ENCODE measurements around the gene ULBP1. TPM values are rescaled to one million over a fixed set of nuclear protein-coding genes. Genes with fewer than 3 reads are reported as not detected.
A peak's percentile ranks its signal among the peaks of the same experiment; 100 is the strongest.
"Not testable (repeated sequence)": the region's sequence is repeated elsewhere in the genome, so short reads cannot be mapped to it uniquely, and the experiment has no call there.

The ULBP1 gene
- total RNA-seq, 1 donor from 2014 or later, result not detected

DNA sequence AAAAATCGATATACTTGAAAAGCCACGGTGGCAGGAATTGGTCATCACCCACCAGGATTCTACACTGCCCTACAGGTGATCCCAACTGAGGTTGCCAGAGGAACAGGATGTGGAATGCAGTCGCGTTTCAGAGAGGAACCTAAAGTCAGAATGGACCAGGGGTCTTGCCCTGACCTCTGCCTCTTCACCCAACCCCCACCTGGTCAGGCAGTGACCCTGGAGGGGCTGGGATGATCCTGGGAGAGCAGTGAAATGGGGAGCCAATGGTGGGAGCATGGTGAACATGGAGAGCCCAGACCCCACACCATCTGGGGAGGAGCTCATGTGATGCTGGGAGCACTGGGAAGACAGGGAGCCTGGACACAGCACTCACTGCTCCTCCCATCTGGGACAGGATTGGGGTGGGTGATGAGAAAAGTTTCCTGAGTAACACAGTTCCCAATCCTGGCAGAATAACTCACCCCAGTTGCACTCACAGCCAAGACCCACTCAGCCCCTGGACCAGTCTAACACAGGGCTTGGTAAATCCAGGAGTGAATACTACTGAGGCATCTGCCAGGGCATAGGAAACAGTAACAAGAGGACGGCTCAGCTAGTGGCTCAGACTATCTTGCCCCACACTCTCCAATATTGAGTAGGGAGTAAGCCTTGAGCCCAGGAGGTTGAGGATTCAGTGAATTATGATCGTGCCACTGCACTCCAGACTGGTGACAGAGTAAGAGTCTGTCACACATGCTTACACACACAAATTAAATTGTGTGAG is 23.7 kb upstream of the ULBP1 start:
- H3K4me1 ChIP-seq (ENCODE audit: control insufficient read depth in 3 of 3, insufficient read depth in 3 of 3, low read length in 3 of 3), result peaks cover 11 to 22% (median 15%) of the 10 kb centered on the region in 3 donors
- no peak overlapping the region for H3K27ac ChIP-seq (ENCODE audit: low read depth, low read length)
- peaks cover 52 to 70% (median 54%) of the 10 kb centered on the region in 3 donors for H3K27me3 ChIP-seq (ENCODE audit: control insufficient read depth in 3 of 3, insufficient read depth in 3 of 3, low read length in 3 of 3)
- H3K36me3 ChIP-seq (ENCODE audit: control insufficient read depth in 3 of 3, insufficient read depth in 3 of 3, low read length in 3 of 3), result no peaks in the 10 kb centered on the region
- H3K9me3 ChIP-seq (ENCODE audit: control insufficient read depth in 3 of 3, low read length in 3 of 3), result no peaks in the 10 kb centered on the region
- no peak overlapping the region for H3K4me3 ChIP-seq (ENCODE audit: low read length in 3 of 3)
- no peak overlapping the region for H3K9ac ChIP-seq (ENCODE audit: low read depth in 1 of 3, low read length in 3 of 3)

- no peak overlapping the region for H3K4me3 ChIP-seq (ENCODE audit: low read length in 3 of 3)
- peaks cover 47 to 65% (median 48%) of the 10 kb centered on the region in 3 donors for H3K27me3 ChIP-seq (ENCODE audit: control insufficient read depth in 3 of 3, insufficient read depth in 3 of 3, low read length in 3 of 3)
- H3K27ac ChIP-seq (ENCODE audit: low read depth, low read length), result no peak overlapping the region
- no peaks in the 10 kb centered on the region for H3K9me3 ChIP-seq (ENCODE audit: control insufficient read depth in 3 of 3, low read length in 3 of 3)
- peaks cover 11 to 22% (median 15%) of the 10 kb centered on the region in 3 donors for H3K4me1 ChIP-seq (ENCODE audit: control insufficient read depth in 3 of 3, insufficient read depth in 3 of 3, low read length in 3 of 3)
- H3K36me3 ChIP-seq (ENCODE audit: control insufficient read depth in 3 of 3, insufficient read depth in 3 of 3, low read length in 3 of 3), result no peaks in the 10 kb centered on the region
- no peak overlapping the region for H3K9ac ChIP-seq (ENCODE audit: low read depth in 1 of 3, low read length in 3 of 3)
Observed at GRCh38 chr6:149940672-149940982, 23.1 kb upstream of the ULBP1 start.

DNA sequence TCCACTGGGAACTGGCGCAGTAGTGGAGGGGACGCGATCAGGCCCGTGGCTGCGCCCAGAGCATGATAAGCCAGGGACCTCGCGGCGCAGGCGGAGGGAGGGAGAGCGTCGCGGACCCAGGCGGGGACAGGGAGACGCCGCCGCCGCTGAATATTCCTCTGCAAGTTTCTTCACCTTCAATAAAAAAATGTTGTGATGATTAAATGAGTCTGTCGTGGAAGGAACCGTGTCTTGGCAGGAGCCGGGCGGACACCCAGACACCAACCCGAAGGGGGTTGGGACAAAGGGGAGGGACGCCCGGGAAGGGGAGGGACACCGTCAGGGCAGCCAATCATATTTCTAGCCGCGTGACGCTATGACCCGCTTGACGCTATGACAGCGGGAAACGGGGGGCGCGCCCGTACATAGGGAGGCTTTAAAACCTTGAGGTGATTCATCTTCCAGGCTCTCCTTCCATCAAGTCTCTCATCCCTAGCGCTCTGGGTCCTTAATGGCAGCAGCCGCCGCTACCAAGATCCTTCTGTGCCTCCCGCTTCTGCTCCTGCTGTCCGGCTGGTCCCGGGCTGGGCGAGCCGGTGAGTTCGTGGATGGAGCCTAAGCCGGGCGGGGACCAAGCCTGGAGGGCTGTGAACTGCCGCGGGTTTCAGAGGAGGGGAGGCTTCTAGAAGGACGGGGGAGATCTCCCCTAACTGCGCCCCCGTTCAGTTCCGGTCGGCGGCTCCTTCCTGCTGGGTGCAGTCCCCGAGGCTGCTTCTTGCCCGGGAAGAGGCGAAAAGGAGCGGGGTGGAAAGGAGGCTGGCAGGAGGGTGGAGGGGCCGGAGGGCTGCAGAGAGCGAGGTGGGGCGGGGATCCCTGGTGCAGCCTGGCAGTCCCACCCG is 21.9 kb upstream of the ULBP1 start, which contains the start of gene ULBP2:
Gene ULBP2 (plus strand): TSS at position 432 of the 878 bp plus-strand sequence. CDS start 59 bp downstream, at position 491.
- Histone ChIP-seq H3K9me3 (ENCODE audit: control insufficient read depth in 3 of 3, low read length in 3 of 3) (no peaks in the 10 kb centered on the region), H3K4me1 (ENCODE audit: control insufficient read depth in 3 of 3, insufficient read depth in 3 of 3, low read length in 3 of 3) (peaks cover 11 to 22% (median 15%) of the 10 kb centered on the region in 3 donors), H3K27ac (ENCODE audit: low read depth, low read length) (no peak within 1 kb of the TSS), H3K27me3 (ENCODE audit: control insufficient read depth in 3 of 3, insufficient read depth in 3 of 3, low read length in 3 of 3) (peaks cover 36 to 56% (median 39%) of the 10 kb centered on the region in 3 donors), H3K36me3 (ENCODE audit: control insufficient read depth in 3 of 3, insufficient read depth in 3 of 3, low read length in 3 of 3) (no peaks in the 10 kb centered on the region), H3K4me3 (ENCODE audit: low read length in 3 of 3) (peak within 1 kb of the TSS; percentile 75 to 79 (median 78)), H3K9ac (ENCODE audit: low read depth in 1 of 3, low read length in 3 of 3) (peak within 1 kb of the TSS in 2 of 3 donors; percentile 64 to 70)

DNA sequence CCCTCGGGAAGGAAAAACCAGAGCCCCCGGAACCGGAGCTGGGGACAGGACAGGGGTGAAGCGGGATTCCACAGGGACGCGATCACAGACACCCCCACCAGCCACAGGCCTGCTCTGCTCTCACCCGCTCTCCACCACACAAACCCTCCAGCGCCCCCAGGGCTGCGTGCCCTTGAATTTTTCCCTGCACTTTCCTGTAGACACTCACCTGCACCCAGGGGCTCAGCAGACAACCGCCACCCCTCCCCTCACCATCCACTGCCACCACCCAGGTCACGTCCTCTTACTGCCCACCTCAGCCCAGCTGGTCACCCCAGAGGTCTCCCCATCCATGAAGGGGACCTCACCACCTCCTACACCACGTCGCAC is 21.3 kb upstream of the ULBP1 start:
- peaks cover 11 to 22% (median 15%) of the 10 kb centered on the region in 3 donors for H3K4me1 ChIP-seq (ENCODE audit: control insufficient read depth in 3 of 3, insufficient read depth in 3 of 3, low read length in 3 of 3)
- H3K36me3 ChIP-seq (ENCODE audit: control insufficient read depth in 3 of 3, insufficient read depth in 3 of 3, low read length in 3 of 3), result no peaks in the 10 kb centered on the region
- H3K9ac ChIP-seq (ENCODE audit: low read depth in 1 of 3, low read length in 3 of 3), result peak overlapping the region in 1 of 3 donors; percentile 64
- H3K27me3 ChIP-seq (ENCODE audit: control insufficient read depth in 3 of 3, insufficient read depth in 3 of 3, low read length in 3 of 3), result peaks cover 31 to 49% (median 37%) of the 10 kb centered on the region in 3 donors
- peak overlapping the region; percentile 75 to 79 (median 78) for H3K4me3 ChIP-seq (ENCODE audit: low read length in 3 of 3)
- H3K27ac ChIP-seq (ENCODE audit: low read depth, low read length), result no peak overlapping the region
- H3K9me3 ChIP-seq (ENCODE audit: control insufficient read depth in 3 of 3, low read length in 3 of 3), result no peaks in the 10 kb centered on the region

DNA sequence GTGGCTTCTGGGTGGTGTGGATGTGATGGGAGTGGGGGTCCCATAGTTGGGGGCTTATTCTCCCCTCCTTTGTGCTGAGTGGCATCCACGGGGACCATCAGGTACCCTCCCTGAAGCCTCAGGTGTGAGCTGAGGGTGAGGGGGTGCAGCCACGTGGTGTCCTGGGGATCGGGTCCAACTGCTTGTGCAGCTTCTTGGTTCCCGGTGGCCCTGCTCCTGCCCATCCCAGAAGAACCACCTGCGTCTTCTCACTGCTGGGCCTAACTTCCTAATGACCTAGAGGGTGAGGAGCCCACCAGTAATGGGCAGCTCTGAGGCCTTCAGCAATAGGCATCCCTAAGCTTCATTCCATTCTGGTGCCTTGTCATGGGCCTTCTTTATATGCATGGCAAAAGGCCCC is 20.4 kb upstream of the ULBP1 start:
- not testable (repeated sequence) for H3K27ac ChIP-seq (ENCODE audit: low read depth, low read length); H3K9me3 ChIP-seq (ENCODE audit: control insufficient read depth in 3 of 3, low read length in 3 of 3); H3K36me3 ChIP-seq (ENCODE audit: control insufficient read depth in 3 of 3, insufficient read depth in 3 of 3, low read length in 3 of 3); H3K4me3 ChIP-seq (ENCODE audit: low read length in 3 of 3); H3K9ac ChIP-seq (ENCODE audit: low read depth in 1 of 3, low read length in 3 of 3)
- Histone ChIP-seq H3K4me1 (ENCODE audit: control insufficient read depth in 3 of 3, insufficient read depth in 3 of 3, low read length in 3 of 3) (peaks cover 8 to 18% (median 12%) of the 10 kb centered on the region in 3 donors), H3K27me3 (ENCODE audit: control insufficient read depth in 3 of 3, insufficient read depth in 3 of 3, low read length in 3 of 3) (peaks cover 26 to 47% (median 36%) of the 10 kb centered on the region in 3 donors)

GRCh38 chr6:149945276-149945675 is 18.5 kb upstream of the ULBP1 start:
- not testable (repeated sequence) for H3K9ac ChIP-seq (ENCODE audit: low read depth in 1 of 3, low read length in 3 of 3); H3K4me3 ChIP-seq (ENCODE audit: low read length in 3 of 3); H3K36me3 ChIP-seq (ENCODE audit: control insufficient read depth in 3 of 3, insufficient read depth in 3 of 3, low read length in 3 of 3); H3K4me1 ChIP-seq (ENCODE audit: control insufficient read depth in 3 of 3, insufficient read depth in 3 of 3, low read length in 3 of 3); H3K27ac ChIP-seq (ENCODE audit: low read depth, low read length); H3K9me3 ChIP-seq (ENCODE audit: control insufficient read depth in 3 of 3, low read length in 3 of 3)
- H3K27me3 ChIP-seq (ENCODE audit: control insufficient read depth in 3 of 3, insufficient read depth in 3 of 3, low read length in 3 of 3), result peaks cover 10 to 30% (median 26%) of the 10 kb centered on the region in 3 donors

DNA sequence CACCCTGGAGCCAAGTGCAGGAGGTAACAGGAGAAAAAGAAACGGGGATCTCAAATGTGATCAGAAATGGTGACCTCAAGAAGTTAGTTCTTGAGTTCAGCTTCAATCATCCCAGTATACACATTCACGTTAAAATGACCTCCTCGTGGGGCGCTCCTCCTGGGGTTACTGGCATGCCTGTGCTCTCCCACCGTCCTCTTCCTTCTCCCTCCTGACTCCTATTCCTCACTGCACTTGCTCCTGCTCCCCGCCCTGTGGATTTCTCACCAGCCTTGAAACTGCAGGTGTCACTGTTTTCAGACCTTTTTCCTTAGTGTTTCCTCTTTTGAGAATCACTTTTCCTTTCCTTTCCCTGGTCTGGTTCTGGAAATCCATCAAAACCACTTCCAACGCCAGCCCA is 17.1 kb upstream of the ULBP1 start:
- H3K36me3 ChIP-seq (ENCODE audit: control insufficient read depth in 3 of 3, insufficient read depth in 3 of 3, low read length in 3 of 3); H3K4me1 ChIP-seq (ENCODE audit: control insufficient read depth in 3 of 3, insufficient read depth in 3 of 3, low read length in 3 of 3); H3K9me3 ChIP-seq (ENCODE audit: control insufficient read depth in 3 of 3, low read length in 3 of 3); H3K27ac ChIP-seq (ENCODE audit: low read depth, low read length); H3K4me3 ChIP-seq (ENCODE audit: low read length in 3 of 3); H3K9ac ChIP-seq (ENCODE audit: low read depth in 1 of 3, low read length in 3 of 3): not testable (repeated sequence)
- H3K27me3 ChIP-seq (ENCODE audit: control insufficient read depth in 3 of 3, insufficient read depth in 3 of 3, low read length in 3 of 3), result peaks cover 17 to 32% (median 31%) of the 10 kb centered on the region in 3 donors

DNA sequence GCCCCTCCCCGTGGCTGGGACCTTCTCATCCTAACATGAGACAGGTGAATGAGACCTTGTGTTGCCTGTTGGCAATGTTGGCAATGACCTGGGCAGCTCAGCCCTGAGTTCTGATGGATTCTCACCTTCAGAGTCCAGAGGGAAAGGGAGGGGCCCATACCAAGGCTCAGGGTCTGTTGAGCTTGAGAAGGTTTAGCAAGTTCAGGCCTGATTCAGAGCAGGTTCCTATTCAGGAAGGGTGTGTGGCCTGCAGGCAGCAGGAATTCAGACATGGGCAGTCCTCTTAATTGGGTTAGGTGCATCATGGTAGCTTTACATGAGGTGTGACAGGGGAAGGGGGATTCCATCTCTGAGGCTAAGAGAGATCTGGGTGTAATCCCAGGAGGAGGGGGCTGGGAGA is 16.2 kb upstream of the ULBP1 start:
- H3K4me3 ChIP-seq (ENCODE audit: low read length in 3 of 3); H3K9ac ChIP-seq (ENCODE audit: low read depth in 1 of 3, low read length in 3 of 3); H3K9me3 ChIP-seq (ENCODE audit: control insufficient read depth in 3 of 3, low read length in 3 of 3); H3K36me3 ChIP-seq (ENCODE audit: control insufficient read depth in 3 of 3, insufficient read depth in 3 of 3, low read length in 3 of 3); H3K4me1 ChIP-seq (ENCODE audit: control insufficient read depth in 3 of 3, insufficient read depth in 3 of 3, low read length in 3 of 3); H3K27ac ChIP-seq (ENCODE audit: low read depth, low read length): not testable (repeated sequence)
- H3K27me3 ChIP-seq (ENCODE audit: control insufficient read depth in 3 of 3, insufficient read depth in 3 of 3, low read length in 3 of 3), result peaks cover 26 to 35% (median 32%) of the 10 kb centered on the region in 3 donors

DNA sequence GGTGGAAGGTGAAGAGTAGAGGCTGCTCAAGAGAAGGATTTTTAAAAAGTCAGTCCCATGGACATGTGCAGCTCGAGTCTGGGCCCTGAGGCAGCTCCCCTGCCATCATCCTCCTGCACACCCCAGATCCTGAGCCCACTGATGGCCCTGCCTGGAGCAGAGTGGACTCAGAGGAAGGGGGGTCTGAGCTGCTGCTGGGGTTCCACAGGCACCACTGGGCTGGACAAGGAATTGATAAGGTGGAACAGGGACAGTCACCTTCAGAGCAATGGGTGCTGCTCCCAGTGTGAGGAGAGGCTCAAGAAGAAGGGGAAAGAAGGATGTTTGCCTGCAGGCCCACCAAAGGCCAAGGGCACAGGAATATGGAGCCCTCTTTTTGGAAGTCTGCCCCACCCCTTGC is 15.7 kb upstream of the ULBP1 start:
- no peak overlapping the region for H3K27ac ChIP-seq (ENCODE audit: low read depth, low read length)
- no peak overlapping the region for H3K9ac ChIP-seq (ENCODE audit: low read depth in 1 of 3, low read length in 3 of 3)
- no peaks in the 10 kb centered on the region for H3K36me3 ChIP-seq (ENCODE audit: control insufficient read depth in 3 of 3, insufficient read depth in 3 of 3, low read length in 3 of 3)
- no peaks in the 10 kb centered on the region for H3K9me3 ChIP-seq (ENCODE audit: control insufficient read depth in 3 of 3, low read length in 3 of 3)
- H3K4me1 ChIP-seq (ENCODE audit: control insufficient read depth in 3 of 3, insufficient read depth in 3 of 3, low read length in 3 of 3), result no peaks in the 10 kb centered on the region
- no peak overlapping the region for H3K4me3 ChIP-seq (ENCODE audit: low read length in 3 of 3)
- H3K27me3 ChIP-seq (ENCODE audit: control insufficient read depth in 3 of 3, insufficient read depth in 3 of 3, low read length in 3 of 3), result peaks cover 31 to 39% (median 35%) of the 10 kb centered on the region in 3 donors

- Histone ChIP-seq H3K36me3 (ENCODE audit: control insufficient read depth in 3 of 3, insufficient read depth in 3 of 3, low read length in 3 of 3) (no peaks in the 10 kb centered on the region), H3K27me3 (ENCODE audit: control insufficient read depth in 3 of 3, insufficient read depth in 3 of 3, low read length in 3 of 3) (peaks cover 37 to 44% (median 41%) of the 10 kb centered on the region in 3 donors), H3K27ac (ENCODE audit: low read depth, low read length) (no peak overlapping the region), H3K4me3 (ENCODE audit: low read length in 3 of 3) (no peak overlapping the region), H3K9ac (ENCODE audit: low read depth in 1 of 3, low read length in 3 of 3) (no peak overlapping the region), H3K9me3 (ENCODE audit: control insufficient read depth in 3 of 3, low read length in 3 of 3) (no peaks in the 10 kb centered on the region), H3K4me1 (ENCODE audit: control insufficient read depth in 3 of 3, insufficient read depth in 3 of 3, low read length in 3 of 3) (no peaks in the 10 kb centered on the region)
Observed at GRCh38 chr6:149948616-149949015, 15.1 kb upstream of the ULBP1 start.
